ENCODE results near the gene VPS37C.
"Not testable (repeated sequence)": the region's sequence is repeated elsewhere in the genome, so short reads cannot be mapped to it uniquely, and the experiment has no call there.

VPS37C gene

GRCh38 chr11:61187505-61188130 lies 26.4 kb upstream of the VPS37C start:
- no peaks in the 10 kb centered on the region for H3K27me3 ChIP-seq (ENCODE audit: insufficient read depth, poor library complexity, severe bottlenecking)
- TF ChIP-seq CTCF (IDR thresholded peaks at IDR 0.05; ENCODE audit: insufficient read depth, low read length) (peak; percentile 94), GABPA (IDR thresholded peaks at IDR 0.05; ENCODE audit: low read depth) (no peak)
- DNase-seq (ENCODE audit: low read depth in 1 of 2, low spot score in 1 of 2): peak; percentile 54 to 66
- no peak overlapping the region for H3K27ac ChIP-seq (replicated peaks)
- no peak overlapping the region for H3K4me3 ChIP-seq (replicated peaks; ENCODE audit: insufficient read depth, low read length)

- no peak for TF ChIP-seq GABPA (IDR thresholded peaks at IDR 0.05; ENCODE audit: low read depth)
- H3K27me3 ChIP-seq (ENCODE audit: insufficient read depth, poor library complexity, severe bottlenecking): no peaks in the 10 kb centered on the region
- no peak overlapping the region for H3K27ac ChIP-seq (replicated peaks)
- DNase-seq (ENCODE audit: low read depth in 1 of 2, low spot score in 1 of 2): no peak
- no peak overlapping the region for H3K4me3 ChIP-seq (replicated peaks; ENCODE audit: insufficient read depth, low read length)
These were observed 25.3 kb upstream of the VPS37C start for GRCh38 chr11:61186504-61186903.

GRCh38 chr11:61183645-61184044 lies 22.4 kb upstream of the VPS37C start:
- no peaks in the 10 kb centered on the region for H3K27me3 ChIP-seq (ENCODE audit: insufficient read depth, poor library complexity, severe bottlenecking)
- no peak for DNase-seq (ENCODE audit: low read depth in 1 of 2, low spot score in 1 of 2)
- H3K4me3 ChIP-seq (replicated peaks; ENCODE audit: insufficient read depth, low read length): no peak overlapping the region
- no peak overlapping the region for H3K27ac ChIP-seq (replicated peaks)
- TF ChIP-seq POLR2AphosphoS5 (IDR thresholded peaks at IDR 0.05; ENCODE audit: low read depth) (no peak), REST (IDR thresholded peaks at IDR 0.05; ENCODE audit: insufficient replicate concordance, low read depth) (no peak), CTCF (IDR thresholded peaks at IDR 0.05; ENCODE audit: insufficient read depth, low read length) (no peak), GABPA (IDR thresholded peaks at IDR 0.05; ENCODE audit: low read depth) (no peak), SPI1 (IDR thresholded peaks at IDR 0.05; ENCODE audit: borderline replicate concordance, low read depth) (no peak)

- Histone ChIP-seq H3K27ac (replicated peaks) (no peak overlapping the region), H3K4me3 (replicated peaks; ENCODE audit: insufficient read depth, low read length) (no peak overlapping the region), H3K27me3 (ENCODE audit: insufficient read depth, poor library complexity, severe bottlenecking) (no peaks in the 10 kb centered on the region)
- TF ChIP-seq POLR2AphosphoS5 (IDR thresholded peaks at IDR 0.05; ENCODE audit: low read depth): no peak
- no peak for TF ChIP-seq GABPA (IDR thresholded peaks at IDR 0.05; ENCODE audit: low read depth)
- no peak for TF ChIP-seq CTCF (IDR thresholded peaks at IDR 0.05; ENCODE audit: insufficient read depth, low read length)
- no peak for TF ChIP-seq REST (IDR thresholded peaks at IDR 0.05; ENCODE audit: insufficient replicate concordance, low read depth)
- no peak for TF ChIP-seq SPI1 (IDR thresholded peaks at IDR 0.05; ENCODE audit: borderline replicate concordance, low read depth)
- DNase-seq (ENCODE audit: low read depth in 1 of 2, low spot score in 1 of 2): no peak
These were observed 20.3 kb upstream of the VPS37C start for GRCh38 chr11:61181489-61181888.

GRCh38 chr11:61180205-61180604 lies 19.0 kb upstream of the VPS37C start:
- H3K27me3 ChIP-seq (ENCODE audit: insufficient read depth, poor library complexity, severe bottlenecking); DNase-seq (ENCODE audit: low read depth in 1 of 2, low spot score in 1 of 2); H3K27ac ChIP-seq (replicated peaks); H3K4me3 ChIP-seq (replicated peaks; ENCODE audit: insufficient read depth, low read length): not testable (repeated sequence)

Measured in HL-60 (cell line).